Measurements from ENCODE around the gene AGR3. TPM values are rescaled to one million over a fixed set of nuclear protein-coding genes. Genes with fewer than 3 reads are reported as not detected.

AGR3 gene
- polyA plus RNA-seq, 1 experiment = not detected

DNA sequence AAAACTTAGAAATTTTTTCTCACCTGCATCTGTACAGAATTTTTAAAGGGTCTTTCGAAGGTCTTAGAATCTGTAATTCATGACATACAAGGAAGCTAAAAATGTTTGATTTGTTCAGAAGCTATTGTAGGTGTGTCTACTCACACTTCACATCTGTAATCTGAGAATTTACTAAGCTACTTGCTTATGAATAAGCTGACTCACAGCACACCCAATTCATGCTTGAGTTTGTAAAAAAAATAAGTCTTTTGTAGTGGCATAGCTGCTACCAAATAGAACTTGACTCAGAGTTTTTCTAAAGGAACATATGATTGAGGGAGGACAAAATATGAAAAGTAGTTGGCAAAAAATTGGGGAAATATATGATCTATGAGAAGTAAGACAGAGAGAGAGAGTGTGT lies 64.2 kb downstream of the AGR3 start:
- DNase-seq (ENCODE audit: low read depth) = no peak
- ChIA-PET CTCF (interaction anchor here (0.9 kb wide), 1 partner anchor 16 kb away, joined by 3 read pairs; no protein-coding TSS in a partner anchor), POLR2A (no interaction called here)
- TF ChIP-seq, protein P1, sequence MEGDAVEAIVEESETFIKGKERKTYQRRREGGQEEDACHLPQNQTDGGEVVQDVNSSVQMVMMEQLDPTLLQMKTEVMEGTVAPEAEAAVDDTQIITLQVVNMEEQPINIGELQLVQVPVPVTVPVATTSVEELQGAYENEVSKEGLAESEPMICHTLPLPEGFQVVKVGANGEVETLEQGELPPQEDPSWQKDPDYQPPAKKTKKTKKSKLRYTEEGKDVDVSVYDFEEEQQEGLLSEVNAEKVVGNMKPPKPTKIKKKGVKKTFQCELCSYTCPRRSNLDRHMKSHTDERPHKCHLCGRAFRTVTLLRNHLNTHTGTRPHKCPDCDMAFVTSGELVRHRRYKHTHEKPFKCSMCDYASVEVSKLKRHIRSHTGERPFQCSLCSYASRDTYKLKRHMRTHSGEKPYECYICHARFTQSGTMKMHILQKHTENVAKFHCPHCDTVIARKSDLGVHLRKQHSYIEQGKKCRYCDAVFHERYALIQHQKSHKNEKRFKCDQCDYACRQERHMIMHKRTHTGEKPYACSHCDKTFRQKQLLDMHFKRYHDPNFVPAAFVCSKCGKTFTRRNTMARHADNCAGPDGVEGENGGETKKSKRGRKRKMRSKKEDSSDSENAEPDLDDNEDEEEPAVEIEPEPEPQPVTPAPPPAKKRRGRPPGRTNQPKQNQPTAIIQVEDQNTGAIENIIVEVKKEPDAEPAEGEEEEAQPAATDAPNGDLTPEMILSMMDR (IDR thresholded peaks at IDR 0.05; ENCODE audit: insufficient read depth, low read depth, low read length) = no peak
- Histone ChIP-seq H3K27me3 (ENCODE audit: control insufficient read depth, insufficient read depth, low read length) (no peaks in the 10 kb centered on the region; the same call in 1 of the 2 replicates), H3K36me3 (ENCODE audit: control insufficient read depth, insufficient read depth, low read length) (no peaks in the 10 kb centered on the region), H3K4me3 (ENCODE audit: low read depth, low read length) (no peak overlapping the region)

DNA sequence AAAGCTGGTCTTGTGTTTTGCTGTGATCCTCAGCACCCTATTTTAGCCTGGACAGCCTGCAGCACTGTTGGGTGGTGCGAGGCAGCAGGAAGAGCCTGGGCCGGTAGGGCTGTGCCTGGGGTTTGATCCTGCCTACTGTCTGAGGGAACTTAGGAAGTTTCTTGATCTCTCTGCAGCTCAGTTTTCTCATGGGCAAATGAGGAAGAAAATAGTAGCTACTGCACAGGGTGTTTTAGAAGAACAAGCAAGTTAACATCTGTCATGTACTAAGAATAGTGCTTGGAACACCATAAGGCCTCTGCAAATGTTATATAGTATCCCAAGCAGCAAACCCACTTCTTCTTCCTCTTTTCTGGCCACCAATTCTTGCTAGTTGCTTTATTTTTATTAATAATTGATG lies 65.0 kb downstream of the AGR3 start:
- no peaks in the 10 kb centered on the region for H3K36me3 ChIP-seq (ENCODE audit: control insufficient read depth, insufficient read depth, low read length)
- TF ChIP-seq, protein P1 (IDR thresholded peaks at IDR 0.05; ENCODE audit: insufficient read depth, low read depth, low read length) = no peak
- DNase-seq (ENCODE audit: low read depth) = no peak
- ChIA-PET POLR2A (no interaction called here), CTCF (interaction anchor here (0.9 kb wide), 1 partner anchor 16 kb away, joined by 3 read pairs; no protein-coding TSS in a partner anchor)
- H3K4me3 ChIP-seq (ENCODE audit: low read depth, low read length) = no peak overlapping the region
- no peaks in the 10 kb centered on the region; the same call in 1 of the 2 replicates for H3K27me3 ChIP-seq (ENCODE audit: control insufficient read depth, insufficient read depth, low read length)

DNA sequence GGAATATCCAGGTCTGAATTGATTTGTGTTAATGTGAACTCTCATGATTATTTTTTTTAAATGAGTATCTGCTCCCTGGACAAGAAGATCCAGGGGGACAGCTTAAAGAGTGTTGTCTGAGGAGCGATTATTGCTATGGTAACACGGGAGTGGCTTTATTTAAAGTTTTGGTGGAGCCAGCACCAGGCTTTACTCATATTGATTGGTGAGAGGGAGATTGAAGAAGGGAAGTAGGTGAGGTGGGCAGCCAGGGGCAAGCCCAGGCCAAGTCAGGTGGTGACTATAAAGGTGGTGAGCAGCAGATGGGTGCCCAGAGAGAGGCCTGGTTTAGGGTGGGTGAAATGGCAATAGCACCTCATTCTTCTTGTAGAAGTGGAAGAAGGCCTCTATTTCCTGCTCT lies 66.8 kb downstream of the AGR3 start:
- TF ChIP-seq, protein P1 (IDR thresholded peaks at IDR 0.05; ENCODE audit: insufficient read depth, low read depth, low read length) = no peak
- no peaks in the 10 kb centered on the region for H3K36me3 ChIP-seq (ENCODE audit: control insufficient read depth, insufficient read depth, low read length)
- CTCF ChIA-PET = interaction anchor here (0.7 kb wide), 1 partner anchor 1466 kb away, joined by 3 read pairs; no protein-coding TSS in a partner anchor
- no peak for DNase-seq (ENCODE audit: low read depth)
- POLR2A ChIA-PET = no interaction called here
- H3K4me3 ChIP-seq (ENCODE audit: low read depth, low read length) = no peak overlapping the region
- no peaks in the 10 kb centered on the region for H3K27me3 ChIP-seq (ENCODE audit: control insufficient read depth, insufficient read depth, low read length)

DNA sequence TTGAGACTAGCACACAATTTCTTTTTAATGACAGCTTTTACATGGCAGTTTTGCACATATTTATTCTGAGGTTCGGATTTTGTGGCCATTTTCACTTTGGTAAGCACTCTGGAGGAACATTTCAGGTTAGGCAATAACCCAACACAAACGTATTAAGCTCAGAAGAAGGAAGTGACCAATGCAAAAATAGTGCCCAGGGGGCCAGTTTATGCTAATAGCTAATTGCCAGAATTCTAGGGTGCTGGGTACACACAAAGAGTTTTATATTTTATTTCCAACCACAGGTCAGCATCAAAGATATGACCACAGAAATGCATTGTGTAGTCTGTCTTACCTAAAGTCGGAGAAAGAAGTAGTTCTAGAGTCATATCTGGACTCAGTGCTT lies 68.6 kb downstream of the AGR3 start:
- H3K4me3 ChIP-seq (ENCODE audit: low read depth, low read length) = no peak overlapping the region
- ChIA-PET CTCF (interaction anchor here (0.6 to 1.3 kb wide), 2 partner anchors 12 to 14 kb away, joined by 3 read pairs; no protein-coding TSS in a partner anchor), POLR2A (no interaction called here)
- TF ChIP-seq, protein P1 (IDR thresholded peaks at IDR 0.05; ENCODE audit: insufficient read depth, low read depth, low read length) = no peak
- H3K27me3 ChIP-seq (ENCODE audit: control insufficient read depth, insufficient read depth, low read length) = no peaks in the 10 kb centered on the region
- no peaks in the 10 kb centered on the region for H3K36me3 ChIP-seq (ENCODE audit: control insufficient read depth, insufficient read depth, low read length)
- DNase-seq (ENCODE audit: low read depth) = no peak

DNA sequence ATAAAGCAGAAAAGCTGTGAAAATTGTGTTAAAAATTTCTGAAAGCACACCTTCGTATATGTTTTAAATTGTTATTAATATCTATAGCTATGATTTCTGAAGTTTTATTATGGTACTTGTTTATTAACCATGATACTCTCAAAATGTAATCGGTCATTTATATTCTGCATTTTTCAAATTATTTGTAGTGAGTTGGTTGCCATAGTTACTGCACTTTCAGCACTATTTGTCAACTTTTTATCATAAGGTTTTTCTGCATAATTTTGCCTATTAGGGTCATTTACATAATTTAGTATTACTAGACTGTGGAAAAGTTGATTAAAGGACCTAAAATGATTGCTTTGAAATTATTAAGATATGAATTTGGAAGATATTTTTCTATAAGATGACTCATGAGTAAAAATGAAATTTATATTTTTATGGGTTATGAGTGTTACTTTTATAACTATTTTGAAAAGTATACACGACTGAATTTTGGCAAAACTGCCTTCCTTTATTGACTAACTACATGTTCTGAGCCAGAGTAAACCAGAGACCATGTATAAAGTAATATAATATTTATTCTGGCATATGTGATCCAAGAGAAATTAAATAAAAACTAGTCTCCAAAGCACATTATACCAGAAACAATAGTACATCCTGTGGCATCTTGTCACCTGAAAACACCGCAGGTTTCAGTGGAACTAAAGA lies 69.1 kb downstream of the AGR3 start:
- no peak overlapping the region for H3K4me3 ChIP-seq (ENCODE audit: low read depth, low read length)
- CTCF ChIA-PET = interaction anchor here (0.6 to 1.3 kb wide), 3 partner anchors 12 to 15 kb away, joined by 3 to 4 read pairs (median 3); no protein-coding TSS in a partner anchor
- POLR2A ChIA-PET = no interaction called here

More for the DNA sequence above, 69.1 kb downstream of the AGR3 start:
- Histone ChIP-seq H3K36me3 (ENCODE audit: control insufficient read depth, insufficient read depth, low read length) (no peaks in the 10 kb centered on the region), H3K27me3 (ENCODE audit: control insufficient read depth, insufficient read depth, low read length) (no peaks in the 10 kb centered on the region)
- DNase-seq (ENCODE audit: low read depth) = no peak
- TF ChIP-seq, protein P1 (IDR thresholded peaks at IDR 0.05; ENCODE audit: insufficient read depth, low read depth, low read length) = no peak

All from BJ (cell line).